Cardiac fibroblast (primary cell): ENCODE measurements around the gene HS6ST2.

Source experiments
- DNase-seq, 2 donors: peaks; one replicate each; pipeline versions ENCODE4 v3.0.0 to v3.0.0-alpha.2; 2010; ENCODE audit warnings: low read depth in 2 of 2
- H3K4me3 ChIP-seq, 2 donors: replicated peaks in 1 of 2; 1 replicate in 1 of 2; 2 replicates in 1 of 2; pipeline ENCODE4 v1.5.1; 2011; ENCODE audit warnings: low read depth in 2 of 2, low read length in 2 of 2, mild to moderate bottlenecking in 2 of 2, moderate library complexity in 1 of 2
- CTCF ChIP-seq: IDR thresholded peaks from one replicate; pipeline ENCODE4 v1.5.1; 2011; ENCODE audit warnings: low read depth, mild to moderate bottlenecking, low read length, inconsistent platforms

HS6ST2 gene

GRCh38 chrX:132809581-132809980 is 148.8 kb downstream of the HS6ST2 start:
- DNase-seq, result peak in 1 of 2 donors; percentile 10
- no peak overlapping the region for H3K4me3 ChIP-seq
- TF ChIP-seq CTCF, result no peak

GRCh38 chrX:132807411-132808030 is 150.9 kb downstream of the HS6ST2 start:
- no peak for DNase-seq
- no peak for TF ChIP-seq CTCF
- no peak overlapping the region for H3K4me3 ChIP-seq

DNA sequence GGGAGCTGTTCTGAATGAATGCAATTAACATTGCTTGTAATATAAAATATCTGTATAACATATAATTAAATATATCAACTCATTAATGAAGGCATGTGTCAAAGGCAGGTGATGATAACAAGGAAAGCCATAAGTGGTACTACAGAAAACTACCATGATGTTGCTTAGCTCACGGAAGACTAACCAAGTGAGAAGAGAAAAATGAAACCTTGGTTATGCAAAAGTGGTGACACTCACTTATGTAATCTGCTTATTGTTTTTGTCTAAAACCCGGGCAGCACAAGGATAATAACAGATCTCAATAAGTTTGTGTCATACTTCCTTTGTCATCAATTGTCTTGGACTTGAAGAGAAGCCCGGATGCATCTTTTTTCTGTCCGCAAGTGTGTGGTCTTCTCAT is 156.4 kb downstream of the HS6ST2 start:
- no peak overlapping the region for H3K4me3 ChIP-seq
- DNase-seq, result no peak
- no peak for TF ChIP-seq CTCF

GRCh38 chrX:132795181-132795580 is 163.2 kb downstream of the HS6ST2 start:
- DNase-seq, result no peak
- no peak for TF ChIP-seq CTCF
- H3K4me3 ChIP-seq, result no peak overlapping the region

DNA sequence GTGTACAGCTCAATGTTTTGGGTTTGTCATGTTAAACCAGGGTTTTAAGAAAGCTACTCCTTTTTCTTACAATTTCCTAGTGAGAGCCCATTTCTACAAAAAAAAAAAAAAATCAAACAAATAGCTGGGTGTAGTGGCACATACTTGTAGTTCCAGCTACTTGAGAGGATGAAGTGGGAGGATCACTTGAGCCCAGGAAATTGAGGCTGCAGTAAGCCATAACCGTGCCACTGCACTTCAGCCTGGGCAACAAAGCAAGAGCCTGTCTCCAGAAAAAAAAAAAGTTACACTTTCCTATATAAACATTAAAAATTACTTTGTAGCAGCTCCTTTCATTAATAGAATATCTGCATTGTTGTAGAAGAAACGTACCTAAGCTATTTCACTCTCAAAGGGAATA is 166.7 kb downstream of the HS6ST2 start:
- DNase-seq, result no peak
- H3K4me3 ChIP-seq, result no peak overlapping the region
- no peak for TF ChIP-seq CTCF

DNA sequence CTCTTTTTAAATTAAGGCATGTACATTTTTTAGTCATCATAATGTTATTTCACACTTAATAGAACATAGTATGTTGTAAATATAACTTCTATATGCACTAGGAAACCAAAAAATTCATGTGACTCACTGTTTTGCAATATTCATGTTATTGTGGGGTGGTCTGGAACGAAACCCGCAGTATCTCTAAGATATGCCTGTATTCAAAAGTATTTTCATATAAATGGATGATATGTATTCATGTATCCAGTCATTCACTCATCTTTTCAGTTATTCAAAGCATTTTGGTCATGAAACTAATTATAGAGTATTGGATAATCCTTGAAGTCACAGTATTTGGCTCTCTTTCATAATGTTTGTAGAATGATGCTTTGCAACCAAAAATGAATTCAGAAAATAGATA is 168.1 kb downstream of the HS6ST2 start:
- no peak for DNase-seq
- TF ChIP-seq CTCF, result no peak
- no peak overlapping the region for H3K4me3 ChIP-seq

- H3K4me3 ChIP-seq, result no peak overlapping the region
- DNase-seq, result peak in 1 of 2 donors; percentile 2
Observed at GRCh38 chrX:132786217-132786616, 172.2 kb downstream of the HS6ST2 start.

More at GRCh38 chrX:132786217-132786616, 172.2 kb downstream of the HS6ST2 start:
- TF ChIP-seq CTCF, result no peak
